ENCODE results near the gene MAP4K3.

Gene MAP4K3

GRCh38 chr2:39373181-39373802, 63.8 kb downstream of the MAP4K3 start:
- TF ChIP-seq RARB (CRISPR knock-in tag; IDR thresholded peaks at IDR 0.05), result no peak
- TF ChIP-seq TCF4 (CRISPR knock-in tag; IDR thresholded peaks at IDR 0.05; ENCODE audit: borderline replicate concordance), result no peak
- TF ChIP-seq PATZ1 (CRISPR knock-in tag; IDR thresholded peaks at IDR 0.05; ENCODE audit: borderline replicate concordance), result no peak
- no peak for TF ChIP-seq ZNF565 (CRISPR knock-in tag; conservative IDR thresholded peaks at IDR 0.05; ENCODE audit: low read depth)
- TF ChIP-seq ZFP30 (CRISPR knock-in tag; IDR thresholded peaks at IDR 0.05), result no peak
- TF ChIP-seq ZNF70 (CRISPR knock-in tag; IDR thresholded peaks at IDR 0.05), result no peak
- TF ChIP-seq CREB5 (CRISPR knock-in tag; IDR thresholded peaks at IDR 0.05; ENCODE audit: low read depth), result no peak
- no peak for TF ChIP-seq TOX (CRISPR knock-in tag; IDR thresholded peaks at IDR 0.05; ENCODE audit: borderline replicate concordance)
- no peak for TF ChIP-seq PPARA (CRISPR knock-in tag; IDR thresholded peaks at IDR 0.05; ENCODE audit: borderline replicate concordance)
- no peak for TF ChIP-seq POU6F1 (CRISPR knock-in tag; IDR thresholded peaks at IDR 0.05; ENCODE audit: borderline replicate concordance, low read depth)
- TF ChIP-seq CSDC2 (CRISPR knock-in tag; IDR thresholded peaks at IDR 0.05), result no peak
- no peak for ATAC-seq

GRCh38 chr2:39370101-39370500, 67.0 kb downstream of the MAP4K3 start:
- TF ChIP-seq POU6F1 (CRISPR knock-in tag; IDR thresholded peaks at IDR 0.05; ENCODE audit: borderline replicate concordance, low read depth) (no peak), OSR1 (CRISPR knock-in tag; IDR thresholded peaks at IDR 0.05) (no peak), ZNF70 (CRISPR knock-in tag; IDR thresholded peaks at IDR 0.05) (no peak), CSDC2 (CRISPR knock-in tag; IDR thresholded peaks at IDR 0.05) (no peak), ZFP30 (CRISPR knock-in tag; IDR thresholded peaks at IDR 0.05) (no peak), CREB5 (CRISPR knock-in tag; IDR thresholded peaks at IDR 0.05; ENCODE audit: low read depth) (no peak), BACH2 (CRISPR knock-in tag; IDR thresholded peaks at IDR 0.05; ENCODE audit: borderline replicate concordance) (no peak), GLIS3 (CRISPR knock-in tag; IDR thresholded peaks at IDR 0.05) (no peak), ZFP3 (CRISPR knock-in tag; IDR thresholded peaks at IDR 0.05) (no peak), ZC3H10 (CRISPR knock-in tag; IDR thresholded peaks at IDR 0.05) (no peak), ESRRG (CRISPR knock-in tag; IDR thresholded peaks at IDR 0.05) (no peak), ISL1 (CRISPR knock-in tag; IDR thresholded peaks at IDR 0.05) (no peak), RARB (CRISPR knock-in tag; IDR thresholded peaks at IDR 0.05) (no peak), ARNTL (CRISPR knock-in tag; IDR thresholded peaks at IDR 0.05; ENCODE audit: borderline replicate concordance, low read depth) (no peak), PPARA (CRISPR knock-in tag; IDR thresholded peaks at IDR 0.05; ENCODE audit: borderline replicate concordance) (no peak)
- no peak for ATAC-seq

GRCh38 chr2:39368846-39369245, 68.2 kb downstream of the MAP4K3 start:
- ATAC-seq, result peak; percentile 47; the same call in 2 of the 3 replicates
- TF ChIP-seq PPARA (CRISPR knock-in tag; IDR thresholded peaks at IDR 0.05; ENCODE audit: borderline replicate concordance) (no peak), ZFP3 (CRISPR knock-in tag; IDR thresholded peaks at IDR 0.05) (no peak), TCF4 (CRISPR knock-in tag; IDR thresholded peaks at IDR 0.05; ENCODE audit: borderline replicate concordance) (no peak), GLIS3 (CRISPR knock-in tag; IDR thresholded peaks at IDR 0.05) (no peak), CREB5 (CRISPR knock-in tag; IDR thresholded peaks at IDR 0.05; ENCODE audit: low read depth) (no peak), ESRRG (CRISPR knock-in tag; IDR thresholded peaks at IDR 0.05) (no peak), OSR1 (CRISPR knock-in tag; IDR thresholded peaks at IDR 0.05) (no peak), ISL1 (CRISPR knock-in tag; IDR thresholded peaks at IDR 0.05) (no peak), RARB (CRISPR knock-in tag; IDR thresholded peaks at IDR 0.05) (no peak), ZNF8 (CRISPR knock-in tag; IDR thresholded peaks at IDR 0.05) (no peak), TSHZ2 (CRISPR knock-in tag; IDR thresholded peaks at IDR 0.05) (no peak), CSDC2 (CRISPR knock-in tag; IDR thresholded peaks at IDR 0.05) (no peak), SNAI2 (CRISPR knock-in tag; IDR thresholded peaks at IDR 0.05) (no peak), ZFP30 (CRISPR knock-in tag; IDR thresholded peaks at IDR 0.05) (no peak), ZNF565 (CRISPR knock-in tag; conservative IDR thresholded peaks at IDR 0.05; ENCODE audit: low read depth) (no peak)
